Embryonic facial prominence (tissue), 1 donor: ENCODE results near the gene SHD.

ENCODE experiments used
- DNase-seq: peaks from one replicate; pipeline ENCODE4 v3.0.0-alpha.2; 2016; ENCODE audit errors: extremely low spot score

SHD gene

GRCh38 chr19:4298810-4299550 is 19.9 kb downstream of the SHD start:
- DNase-seq = no peak

DNA sequence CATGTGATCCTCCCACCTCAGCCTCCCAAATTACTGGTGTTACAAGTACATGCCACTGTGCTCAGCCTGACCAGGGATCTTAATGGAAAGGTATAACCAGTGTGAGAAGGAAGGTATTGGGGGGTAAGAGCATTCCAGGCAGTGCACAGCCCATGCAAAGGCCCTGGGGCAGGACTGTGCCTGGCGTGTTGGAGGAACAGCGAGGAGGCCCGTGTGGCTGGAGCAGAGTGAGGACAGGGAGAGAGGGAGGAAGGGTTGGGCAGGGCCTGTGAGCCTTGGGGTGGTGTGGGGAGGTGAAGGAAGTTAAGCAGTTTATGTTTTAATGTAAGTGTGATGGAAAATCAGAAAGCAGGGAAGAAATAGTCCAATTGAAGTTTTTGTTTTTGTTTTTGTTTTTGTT is 21.5 kb downstream of the SHD start:
- no peak for DNase-seq

DNA sequence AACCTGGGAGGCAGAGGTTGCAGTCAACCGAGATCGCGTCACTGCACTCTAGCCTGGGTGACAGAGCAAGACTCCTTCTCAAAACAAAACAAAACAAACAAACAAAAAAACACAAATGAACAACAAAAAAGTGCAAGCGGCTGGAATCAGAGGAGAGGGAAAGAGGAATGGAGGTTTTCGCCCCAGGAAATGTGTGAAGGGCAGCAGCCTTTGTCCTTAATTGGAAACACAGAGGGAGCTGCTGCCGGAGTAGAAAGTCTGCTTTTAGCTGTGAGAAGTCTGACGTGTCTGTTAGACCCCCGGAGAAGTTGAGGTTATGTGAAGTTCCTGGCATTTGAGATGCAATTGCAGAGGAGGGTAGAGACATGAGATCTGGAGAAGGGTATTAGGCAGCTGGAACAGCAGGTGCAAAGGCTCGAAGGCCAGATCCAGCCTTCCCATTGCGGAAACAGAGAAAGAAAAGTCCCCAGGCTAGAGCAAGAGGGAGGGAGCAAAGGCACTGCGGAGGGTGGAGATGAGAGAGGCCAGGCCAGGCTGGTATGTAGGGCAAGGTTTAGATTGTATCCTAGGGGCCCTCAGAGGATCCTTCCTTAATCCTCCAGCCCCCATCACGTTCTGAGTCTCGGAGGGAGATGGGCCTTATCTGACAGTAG is 22.6 kb downstream of the SHD start:
- no peak for DNase-seq

- no peak for DNase-seq
These were observed 23.2 kb downstream of the SHD start, which contains the start of gene TMIGD2 for GRCh38 chr19:4302243-4302640. TMIGD2 (minus strand) TSS chr19:4302389; CDS start chr19:4302385, 4 bp downstream.

DNA sequence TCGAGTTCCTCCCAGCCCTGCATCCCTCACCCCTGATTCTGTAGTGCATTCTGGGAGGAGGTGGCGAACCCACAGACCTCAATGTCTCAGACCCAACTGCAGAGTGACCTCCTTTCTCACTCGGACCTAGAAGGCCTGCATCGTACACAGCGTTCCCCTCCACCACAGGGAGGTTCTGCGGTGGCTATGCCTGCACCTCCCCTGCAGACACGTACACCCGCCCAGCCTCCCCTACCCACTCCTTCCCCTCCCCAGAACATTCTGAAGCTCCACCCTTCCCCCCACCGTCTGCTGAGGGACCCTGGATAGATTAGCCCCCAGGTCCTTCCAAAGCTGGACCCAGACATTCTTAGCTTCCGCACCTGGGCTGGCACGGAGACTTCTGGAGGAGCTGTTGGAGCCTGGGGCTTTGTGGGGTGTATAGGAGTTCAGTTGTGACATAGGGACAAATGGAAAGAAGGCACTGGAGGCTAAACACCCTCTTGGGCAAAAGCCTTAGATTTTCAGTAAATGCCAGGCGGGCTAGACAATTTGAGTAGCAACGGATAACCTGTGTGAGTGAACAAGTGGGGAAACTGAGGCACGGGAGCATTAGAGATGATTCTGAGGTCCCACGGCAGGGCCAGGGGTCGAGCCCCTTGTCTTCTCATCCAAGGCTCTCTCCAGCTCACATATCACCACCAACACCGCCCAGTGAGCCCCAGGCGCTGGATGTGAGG is 24.9 kb downstream of the SHD start:
- no peak for DNase-seq

- no peak for DNase-seq
These were observed 25.6 kb downstream of the SHD start, which contains the start of gene FSD1 for GRCh38 chr19:4304538-4305256. FSD1 (plus strand) TSS chr19:4304598; CDS start chr19:4304747, 149 bp downstream.

GRCh38 chr19:4305257-4305612 is 26.2 kb downstream of the SHD start:
- DNase-seq = no peak

GRCh38 chr19:4305659-4306058 is 26.6 kb downstream of the SHD start:
- no peak for DNase-seq

DNA sequence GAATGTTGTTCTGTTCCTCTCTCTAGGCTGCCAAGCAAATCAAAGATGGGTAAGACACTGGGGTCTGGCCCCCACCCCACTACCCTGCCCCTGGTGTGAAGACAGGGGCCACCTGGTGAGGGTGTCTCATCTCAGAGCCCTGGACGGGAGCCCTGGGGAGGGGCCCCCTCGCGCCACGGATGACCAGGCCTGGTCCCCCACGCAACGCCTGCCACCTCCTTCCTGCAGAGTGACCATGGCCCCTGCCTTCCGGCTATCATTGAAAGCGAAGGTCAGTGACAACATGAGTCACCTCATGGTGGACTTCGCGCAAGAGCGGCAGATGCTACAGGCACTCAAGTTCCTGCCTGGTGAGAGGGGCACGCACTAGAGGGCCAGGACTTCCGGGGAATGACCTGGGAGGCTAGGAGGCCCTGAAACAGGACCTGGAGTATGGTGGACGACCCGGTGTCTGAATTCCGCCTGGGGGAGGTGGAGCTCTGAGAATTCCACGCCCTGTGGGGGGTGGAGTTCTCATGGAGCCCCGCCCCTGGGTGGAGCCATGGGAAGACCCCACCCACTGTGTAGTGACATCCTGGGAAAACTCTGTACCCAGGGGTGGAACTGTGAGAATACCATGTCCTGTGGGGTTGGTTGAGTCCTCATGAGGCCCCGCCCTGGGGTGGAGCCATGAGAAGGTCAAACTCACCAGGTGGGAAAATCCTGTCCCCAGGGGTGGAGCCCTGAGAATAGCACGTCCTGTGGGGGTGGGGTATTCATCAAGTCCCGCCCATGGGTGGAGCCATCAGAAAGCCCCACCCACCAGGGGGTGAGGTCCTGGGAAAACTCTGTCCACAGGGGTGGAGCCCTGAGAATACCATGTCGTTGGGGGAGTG is 31.4 kb downstream of the SHD start:
- DNase-seq = no peak

- no peak for DNase-seq
These were observed 34.9 kb downstream of the SHD start for GRCh38 chr19:4313847-4314490.

DNA sequence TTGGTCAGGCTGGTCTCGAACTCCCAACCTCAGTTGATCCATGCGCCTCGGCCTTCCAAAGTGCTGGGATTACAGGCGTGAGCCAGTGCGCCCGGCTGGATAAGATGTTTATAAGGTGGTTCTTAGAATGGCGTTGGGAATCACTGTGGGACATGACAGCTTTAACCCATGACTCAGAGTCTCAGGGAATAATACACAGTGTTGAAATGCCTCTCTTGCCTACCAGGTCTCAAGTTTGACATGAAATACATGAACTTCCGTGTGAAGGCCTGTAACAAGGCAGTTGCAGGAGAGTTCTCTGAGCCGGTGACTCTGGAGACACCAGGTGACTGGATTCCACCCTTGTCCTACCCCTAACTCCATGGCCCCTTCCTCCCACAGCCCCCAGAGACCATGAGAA is 37.9 kb downstream of the SHD start:
- DNase-seq = no peak

- no peak for DNase-seq
These were observed 39.4 kb downstream of the SHD start for GRCh38 chr19:4318460-4318859.

DNA sequence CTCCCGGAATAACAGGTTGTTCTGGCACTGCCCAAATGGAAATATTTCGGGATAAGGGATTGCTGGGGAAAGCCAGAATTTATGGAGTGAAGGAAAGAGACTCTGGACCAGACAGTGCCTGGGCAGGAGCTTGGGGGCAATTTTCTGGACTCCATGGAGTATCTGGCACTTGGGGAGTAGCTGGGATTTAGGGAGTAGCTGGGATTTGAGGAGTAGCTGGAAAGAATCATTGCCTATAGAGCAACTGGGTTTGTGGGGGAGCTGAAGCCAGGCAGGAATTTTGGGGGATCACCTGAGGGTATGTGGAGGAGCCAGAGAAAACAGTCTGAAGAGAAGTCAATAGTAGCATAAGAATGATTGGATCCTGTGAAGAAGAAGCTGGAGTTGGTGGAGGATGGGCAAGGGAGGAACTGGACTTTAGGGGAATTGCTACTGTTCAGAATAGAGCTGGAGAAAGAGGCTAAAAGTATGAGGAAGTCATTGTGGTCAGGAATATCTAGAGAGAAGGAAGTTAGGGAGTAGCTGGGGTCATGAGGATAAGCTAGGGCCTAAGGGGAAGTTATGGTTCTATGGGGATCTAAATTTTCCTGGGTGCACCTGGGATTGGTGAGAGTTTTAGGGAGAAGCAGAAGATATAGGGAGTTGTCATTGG is 40.1 kb downstream of the SHD start:
- no peak for DNase-seq

- no peak for DNase-seq
These were observed 41.4 kb downstream of the SHD start for GRCh38 chr19:4320419-4320818.

GRCh38 chr19:4322942-4323665 is 44.0 kb downstream of the SHD start:
- no peak for DNase-seq

GRCh38 chr19:4323692-4324091 is 44.6 kb downstream of the SHD start:
- DNase-seq = no peak

DNA sequence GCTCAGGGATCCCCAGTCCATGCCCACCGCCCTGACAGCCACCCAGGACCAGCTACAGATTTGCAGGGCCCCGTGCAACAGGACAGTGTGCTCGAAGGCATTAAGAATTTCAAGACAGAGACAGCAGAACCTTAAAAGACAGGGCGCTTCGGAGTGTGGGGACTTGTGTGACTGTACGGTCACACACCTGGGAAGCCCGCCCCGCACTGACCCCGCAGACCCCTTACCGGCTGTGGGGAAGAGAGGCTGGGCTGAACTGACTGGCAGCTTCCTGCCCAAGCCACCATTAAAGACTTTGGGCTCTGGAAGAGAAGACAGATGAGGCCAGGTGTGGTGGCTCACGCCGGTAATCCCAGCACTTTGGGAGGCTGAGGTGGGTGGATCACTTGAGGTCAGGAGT is 45.2 kb downstream of the SHD start:
- DNase-seq = no peak

DNA sequence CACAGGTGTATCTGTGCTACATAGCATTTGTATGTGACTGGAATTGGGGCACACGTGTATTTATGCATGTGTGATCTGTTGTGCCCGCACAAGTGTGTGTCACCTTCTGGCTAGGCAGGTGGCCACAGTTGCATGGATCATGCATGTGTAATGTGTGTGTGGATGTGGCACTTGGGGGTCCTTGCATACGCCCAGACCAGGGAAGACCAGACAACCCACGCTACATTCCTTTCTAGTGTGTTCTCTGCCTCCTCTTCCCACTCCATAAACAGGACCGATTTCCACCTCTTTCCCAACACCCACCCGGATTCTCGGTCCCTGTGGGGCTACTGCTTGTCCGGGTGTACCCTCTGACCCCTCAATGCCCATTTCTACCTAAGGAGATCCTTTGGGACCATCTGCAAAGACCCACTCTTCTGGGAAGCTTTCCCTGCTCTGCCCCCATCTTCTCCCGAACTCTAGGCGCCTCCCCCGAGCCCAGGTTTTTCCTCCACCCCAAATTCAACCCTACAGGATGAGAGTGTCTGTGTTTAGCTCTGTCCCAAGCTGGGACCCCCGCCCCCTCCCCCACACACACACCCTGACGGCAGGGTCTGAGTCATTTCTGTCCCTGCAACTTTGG is 47.3 kb downstream of the SHD start:
- no peak for DNase-seq

- no peak for DNase-seq
These were observed 47.8 kb downstream of the SHD start for GRCh38 chr19:4326837-4327251.
